ENCODE measurements around the gene MT1E. TPM values are rescaled to one million over a fixed set of nuclear protein-coding genes. Genes with fewer than 3 reads are reported as not detected.

Gene MT1E
- polyA plus RNA-seq, 1 experiment, result 153 TPM

- Histone ChIP-seq H3K27ac (ENCODE audit: low read depth, low read length) (peak overlapping the region; percentile 98), H3K9me3 (ENCODE audit: control insufficient read depth, insufficient read depth, low read length) (no peaks in the 10 kb centered on the region; the same call in 1 of the 2 replicates), H3K27me3 (ENCODE audit: control insufficient read depth, insufficient read depth, low read length) (no peaks in the 10 kb centered on the region), H3K4me3 (ENCODE audit: low read depth, low read length) (peak overlapping the region; percentile 89)
- no peak for DNase-seq (ENCODE audit: low read depth, low spot score)
- TF ChIP-seq CTCF (IDR thresholded peaks at IDR 0.05; ENCODE audit: low read depth, low read length), result no peak
- ChIA-PET CTCF (interaction anchor here (1.1 to 1.6 kb wide), 3 partner anchors 8 to 93 kb away, joined by 3 to 6 read pairs (median 4); partner anchors contain the start of gene MT1E), POLR2A (interaction anchor here (0.7 to 8.7 kb wide), 7 partner anchors 9 to 102 kb away, joined by 3 to 201 read pairs (median 4); partner anchors contain the start of genes MT1E and MT1X)
These were observed 16.6 kb upstream of the MT1E start for GRCh38 chr16:56608876-56609462.

GRCh38 chr16:56609463-56609921 lies 16.1 kb upstream of the MT1E start:
- Histone ChIP-seq H3K27me3 (ENCODE audit: control insufficient read depth, insufficient read depth, low read length) (no peaks in the 10 kb centered on the region), H3K9me3 (ENCODE audit: control insufficient read depth, insufficient read depth, low read length) (no peaks in the 10 kb centered on the region; the same call in 1 of the 2 replicates), H3K4me3 (ENCODE audit: low read depth, low read length) (peak overlapping the region; percentile 89), H3K27ac (ENCODE audit: low read depth, low read length) (peak overlapping the region; percentile 98)
- peak; percentile 28; the same call in 1 of the 2 replicates for TF ChIP-seq CTCF (IDR thresholded peaks at IDR 0.05; ENCODE audit: low read depth, low read length)
- DNase-seq (ENCODE audit: low read depth, low spot score), result no peak
- ChIA-PET CTCF (interaction anchor here (0.7 to 1.6 kb wide), 3 partner anchors 8 to 93 kb away, joined by 3 to 6 read pairs (median 3); no protein-coding TSS in a partner anchor), POLR2A (interaction anchor here (0.7 to 8.7 kb wide), 2 partner anchors 16 to 21 kb away, joined by 3 to 201 read pairs; partner anchors contain the start of gene MT1E)

GRCh38 chr16:56610017-56610608 lies 15.5 kb upstream of the MT1E start:
- no peaks in the 10 kb centered on the region; the same call in 1 of the 2 replicates for H3K9me3 ChIP-seq (ENCODE audit: control insufficient read depth, insufficient read depth, low read length)
- peak overlapping the region; percentile 57 for H3K4me3 ChIP-seq (ENCODE audit: low read depth, low read length)
- ChIA-PET CTCF (interaction anchor here (0.6 to 1.2 kb wide), 3 partner anchors 9 to 228 kb away, joined by 3 to 5 read pairs (median 3); no protein-coding TSS in a partner anchor), POLR2A (interaction anchor here (8.7 kb wide), 1 partner anchor 15 kb away, joined by 201 read pairs; the partner anchor contains the start of gene MT1E)
- DNase-seq (ENCODE audit: low read depth, low spot score), result no peak
- no peak; the same call in 1 of the 2 replicates for TF ChIP-seq CTCF (IDR thresholded peaks at IDR 0.05; ENCODE audit: low read depth, low read length)
- H3K27ac ChIP-seq (ENCODE audit: low read depth, low read length), result peak overlapping the region; percentile 98
- H3K27me3 ChIP-seq (ENCODE audit: control insufficient read depth, insufficient read depth, low read length), result no peaks in the 10 kb centered on the region

GRCh38 chr16:56610609-56611111 lies 14.9 kb upstream of the MT1E start:
- CTCF ChIA-PET, result interaction anchor here (0.6 to 2.6 kb wide), 2 partner anchors 10 to 228 kb away, joined by 5 to 7 read pairs; no protein-coding TSS in a partner anchor
- no peaks in the 10 kb centered on the region for H3K27me3 ChIP-seq (ENCODE audit: control insufficient read depth, insufficient read depth, low read length)
- H3K9me3 ChIP-seq (ENCODE audit: control insufficient read depth, insufficient read depth, low read length), result no peaks in the 10 kb centered on the region; the same call in 1 of the 2 replicates
- H3K4me3 ChIP-seq (ENCODE audit: low read depth, low read length), result no peak overlapping the region
- POLR2A ChIA-PET, result interaction anchor here (0.6 to 8.7 kb wide), 3 partner anchors 10 to 158 kb away, joined by 3 to 201 read pairs (median 5); partner anchors contain the start of gene MT1E
- no peak for DNase-seq (ENCODE audit: low read depth, low spot score)
- no peak for TF ChIP-seq CTCF (IDR thresholded peaks at IDR 0.05; ENCODE audit: low read depth, low read length)
- peak overlapping the region; percentile 98 for H3K27ac ChIP-seq (ENCODE audit: low read depth, low read length)

Measured in AG04450 (cell line).